HG02852 (cell line): Measurements from ENCODE around the gene EFTUD2.
A peak's percentile ranks its signal among the peaks of the same experiment; 100 is the strongest.

Experiments
- ATAC-seq: cut with Tn5 transposase; IDR thresholded peaks from one replicate; pipeline ENCODE4 v1.9.1; 2021; ENCODE audit warnings: mild to moderate bottlenecking, moderate library complexity; ENCODE audit not compliant: unreplicated experiment

EFTUD2 gene

DNA sequence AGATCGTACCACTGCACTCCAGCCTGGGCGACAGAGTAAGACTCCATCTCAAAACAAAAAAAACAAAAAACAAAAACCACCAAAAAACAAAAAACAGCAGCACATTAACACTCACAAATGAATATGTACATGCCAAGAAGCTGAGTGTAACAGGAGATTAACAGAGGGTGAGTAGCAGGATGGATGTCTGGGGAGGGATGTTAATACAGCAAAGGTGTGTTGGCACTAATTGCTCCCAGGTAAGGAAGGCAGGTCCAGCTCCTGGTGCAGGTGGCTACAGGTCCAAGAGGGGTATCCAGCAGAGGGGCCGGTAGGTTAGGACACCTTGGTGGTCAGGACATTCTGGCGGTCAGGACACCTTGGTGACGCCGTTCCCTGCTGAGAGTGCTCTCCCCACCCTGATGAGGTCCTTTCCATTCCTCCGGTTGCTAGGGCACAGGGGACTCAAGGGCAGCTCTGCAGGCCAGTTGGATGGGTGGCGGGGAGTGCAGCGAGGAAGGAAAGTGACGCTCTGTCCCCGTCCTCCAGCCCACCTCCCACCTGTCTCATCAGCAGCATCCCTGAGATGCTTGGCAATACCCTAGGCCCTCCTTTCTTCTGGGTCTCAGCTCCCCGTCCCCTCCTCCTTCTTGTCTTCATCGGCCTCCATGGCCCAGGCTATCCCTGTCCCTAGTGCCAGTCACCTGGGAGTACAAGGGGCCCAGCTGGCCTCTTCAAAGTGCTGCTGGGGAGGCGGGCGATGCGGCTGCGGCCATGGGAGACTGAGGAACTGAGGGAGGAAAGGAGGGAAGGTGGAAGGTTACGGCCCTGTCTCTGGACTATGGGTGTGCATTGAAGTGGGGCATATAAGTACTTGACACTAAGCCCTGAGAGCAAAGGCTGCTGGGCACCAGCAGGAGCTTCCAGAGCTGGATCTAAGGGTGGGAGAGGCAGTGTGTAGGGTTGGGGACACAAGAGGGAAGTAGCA lies 26.8 kb upstream of the EFTUD2 start:
- ATAC-seq: no peak

DNA sequence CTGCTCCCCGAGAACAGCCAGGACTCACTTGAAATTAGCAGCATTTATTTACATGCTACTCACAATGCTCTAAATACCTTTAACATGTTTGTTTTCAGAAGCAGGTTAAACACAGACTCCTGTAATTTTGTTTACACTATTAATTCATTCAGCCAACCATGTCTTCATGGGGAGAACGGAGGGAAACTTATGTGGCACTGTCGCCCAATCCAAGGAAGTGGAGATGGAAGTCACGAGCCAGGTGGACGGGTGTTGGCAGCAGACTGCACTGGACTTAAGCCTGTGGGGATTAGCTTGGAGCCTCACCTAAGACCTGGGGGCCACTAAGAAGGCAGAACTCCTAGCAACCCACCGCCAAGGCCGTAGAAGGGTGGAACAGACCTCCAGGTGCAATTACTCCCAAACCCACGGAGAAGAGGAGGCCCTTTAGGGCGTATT lies 24.9 kb upstream of the EFTUD2 start:
- ATAC-seq: no peak

- ATAC-seq: no peak
Measured at GRCh38 chr17:44922746-44923470, 23.7 kb upstream of the EFTUD2 start.

GRCh38 chr17:44922136-44922535 lies 22.9 kb upstream of the EFTUD2 start:
- ATAC-seq: no peak

- no peak for ATAC-seq
Measured at GRCh38 chr17:44921122-44921882, 22.1 kb upstream of the EFTUD2 start.

- ATAC-seq: no peak
Measured at GRCh38 chr17:44920565-44920940, 21.3 kb upstream of the EFTUD2 start.

- peak; percentile 61 for ATAC-seq
Measured at GRCh38 chr17:44919885-44920564, 20.8 kb upstream of the EFTUD2 start.

- no peak for ATAC-seq
Measured at GRCh38 chr17:44919411-44919810, 20.2 kb upstream of the EFTUD2 start.

DNA sequence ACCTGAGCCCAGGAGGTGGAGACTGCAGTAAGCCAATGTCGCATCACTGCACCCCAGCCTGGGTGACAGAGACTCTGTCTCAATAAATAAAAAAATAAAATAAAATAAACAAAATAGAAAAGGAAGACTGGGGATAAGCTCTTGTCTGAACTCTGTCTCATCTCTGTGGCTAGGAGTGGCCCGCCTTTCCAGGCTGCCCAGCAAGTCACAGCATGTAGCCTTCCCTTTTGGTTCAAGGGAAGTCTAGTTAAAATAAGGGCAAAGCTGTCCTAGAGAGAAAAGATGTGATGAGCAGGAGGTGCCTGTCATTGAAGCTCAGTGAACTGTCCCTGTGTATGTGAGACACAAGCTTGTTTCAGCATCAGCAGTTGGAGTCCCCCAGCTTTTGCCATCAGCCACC lies 18.8 kb upstream of the EFTUD2 start:
- no peak for ATAC-seq

DNA sequence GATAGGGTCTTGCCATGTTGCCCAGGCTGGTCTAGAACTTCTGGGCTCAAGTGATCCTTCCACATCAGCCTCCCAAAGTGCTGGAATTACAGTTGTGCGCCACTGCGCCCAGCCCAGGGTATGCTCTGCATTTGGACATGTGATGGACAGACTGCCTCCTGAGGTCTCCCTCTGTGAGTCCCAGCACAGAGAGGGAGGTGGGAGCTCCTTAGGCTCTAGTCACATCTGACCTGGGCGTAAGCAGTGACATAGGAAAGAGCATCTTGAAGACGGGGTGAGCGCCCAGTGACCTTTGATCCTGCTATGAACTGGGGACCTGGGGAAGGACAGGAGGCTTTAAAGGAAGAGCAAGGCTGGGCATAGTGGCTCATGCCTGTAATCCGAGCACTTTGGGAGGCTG lies 18.2 kb upstream of the EFTUD2 start:
- no peak for ATAC-seq

DNA sequence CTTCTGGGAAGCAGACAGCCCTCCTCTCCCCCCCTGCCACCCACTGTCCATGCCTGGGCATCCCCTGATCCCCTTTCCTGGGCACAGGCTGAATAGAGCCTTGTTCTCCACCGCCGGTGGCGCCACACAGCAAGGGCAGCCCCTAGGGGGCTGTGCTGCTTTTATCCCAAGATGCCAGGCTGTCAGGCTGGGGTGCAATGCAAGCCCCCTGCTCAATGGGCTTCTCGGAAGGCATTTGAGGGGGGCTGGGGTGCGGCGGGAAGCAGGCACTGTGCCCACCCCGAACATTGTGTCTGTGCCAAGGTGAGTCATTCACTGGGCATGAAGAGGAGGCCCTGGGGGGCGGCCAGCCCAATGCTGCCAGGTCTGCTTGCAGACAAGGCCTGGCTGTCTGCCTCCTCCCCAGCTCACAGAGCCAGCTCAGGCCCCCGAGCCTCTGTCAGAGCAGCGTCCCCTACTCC lies 17.6 kb upstream of the EFTUD2 start:
- no peak for ATAC-seq

- no peak for ATAC-seq
Measured at GRCh38 chr17:44915862-44916780, 16.9 kb upstream of the EFTUD2 start.

- no peak for ATAC-seq
Measured at GRCh38 chr17:44915321-44915726, 16.1 kb upstream of the EFTUD2 start, which contains the start of gene GFAP. Gene GFAP (minus strand): TSS chr17:44915500. CDS start chr17:44915486, 14 bp downstream.

DNA sequence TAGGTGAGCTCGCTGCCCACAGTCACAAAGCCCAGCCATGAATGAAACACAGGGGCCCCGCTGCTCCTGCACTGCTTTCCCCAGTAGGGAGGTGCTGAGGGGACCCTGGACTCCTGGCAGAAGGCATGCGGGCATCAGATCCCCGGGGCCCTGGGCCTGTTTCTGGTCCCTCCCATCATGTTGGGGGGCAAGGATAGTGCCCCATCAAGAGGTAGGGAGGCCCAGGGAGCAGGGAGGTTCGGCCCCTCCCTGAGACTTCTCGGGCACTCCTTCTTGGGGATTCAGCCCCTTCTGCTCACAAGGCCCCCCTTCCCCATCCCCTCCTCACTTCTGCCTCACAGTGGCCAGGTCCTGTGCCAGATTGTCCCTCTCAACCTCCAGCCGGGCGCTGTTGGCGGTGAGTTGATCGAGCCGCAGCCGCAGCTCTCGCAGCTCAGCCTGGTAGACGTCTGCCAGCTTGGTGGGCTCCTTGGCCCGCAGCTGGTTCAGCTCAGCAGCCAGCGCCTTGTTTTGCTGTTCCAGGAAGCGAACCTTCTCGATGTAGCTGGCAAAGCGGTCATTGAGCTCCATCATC lies 15.5 kb upstream of the EFTUD2 start:
- ATAC-seq: no peak

DNA sequence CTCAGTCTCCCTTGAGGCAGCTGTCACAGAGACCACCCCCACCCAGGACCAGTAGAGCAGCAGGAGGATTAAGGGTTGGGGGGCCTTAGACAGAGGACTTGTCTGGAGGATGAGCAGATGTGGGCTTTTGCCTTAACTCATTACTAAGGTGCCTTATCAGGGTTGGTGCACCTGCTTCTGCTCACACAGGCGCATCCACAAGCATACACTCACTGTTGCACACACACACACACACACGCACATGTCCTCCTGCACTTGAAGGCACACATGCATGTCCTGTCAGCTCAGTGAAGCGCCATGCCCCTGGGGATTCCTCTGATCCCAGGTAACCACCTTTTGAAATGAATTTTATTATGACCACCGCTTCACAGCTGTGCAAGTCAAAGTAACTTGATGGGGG lies 14.9 kb upstream of the EFTUD2 start:
- no peak for ATAC-seq

DNA sequence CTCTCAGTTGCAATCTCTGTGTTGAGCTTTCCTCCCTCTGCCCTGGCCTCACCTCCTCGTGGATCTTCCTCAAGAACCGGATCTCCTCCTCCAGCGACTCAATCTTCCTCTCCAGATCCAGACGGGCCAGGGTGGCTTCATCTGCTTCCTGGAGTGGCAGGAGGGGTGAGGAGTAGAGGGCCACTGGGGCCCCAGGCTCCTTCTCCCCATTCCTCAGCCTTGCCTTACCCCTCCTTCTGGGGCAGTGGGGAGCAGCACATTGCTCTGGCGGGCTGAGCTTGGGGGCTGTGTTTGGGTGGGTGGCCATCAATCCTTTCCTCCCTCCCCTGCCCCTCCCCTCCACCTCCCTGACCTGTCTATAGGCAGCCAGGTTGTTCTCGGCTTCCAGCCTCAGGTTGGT lies 14.4 kb upstream of the EFTUD2 start:
- ATAC-seq: no peak

- no peak for ATAC-seq
Measured at GRCh38 chr17:44912763-44913544, 13.7 kb upstream of the EFTUD2 start.
